Measurements from ENCODE around the gene ICAM1. TPM values are rescaled to one million over a fixed set of nuclear protein-coding genes. Genes with fewer than 3 reads are reported as not detected.

ICAM1 gene
- total and polyA plus RNA-seq, 2 of the 13 experiments (the other 11 are each of a cell fraction or from before 2014, with no cell fraction given): 37.9 to 98.4 TPM

GRCh38 chr19:10270616-10271394, at the start of gene ICAM1 (continued):
- peak; percentile 34; the same call in 1 of the 2 replicates for TF ChIP-seq HOMEZ (CRISPR knock-in tag; IDR thresholded peaks at IDR 0.05; ENCODE audit: low read depth)
- TF ChIP-seq AHDC1 (CRISPR knock-in tag; IDR thresholded peaks at IDR 0.05; ENCODE audit: borderline replicate concordance): peak; percentile 80
- TF ChIP-seq THRA (CRISPR knock-in tag; IDR thresholded peaks at IDR 0.05; ENCODE audit: borderline replicate concordance): peak; percentile 65; the same call in 1 of the 2 replicates
- TF ChIP-seq ZNF724P (CRISPR knock-in tag; IDR thresholded peaks at IDR 0.05; ENCODE audit: borderline replicate concordance): no peak
- 0 out of 2 replicates have a peak, but pooled peaks have one; percentile 26 for TF ChIP-seq PCBP1 (IDR thresholded peaks at IDR 0.05; ENCODE audit: borderline replicate concordance, low read depth, low read length)
- TF ChIP-seq RBAK (CRISPR knock-in tag; IDR thresholded peaks at IDR 0.05): no peak
- TF ChIP-seq RXRB (CRISPR knock-in tag; IDR thresholded peaks at IDR 0.05; ENCODE audit: borderline replicate concordance): peak; percentile 87
- TF ChIP-seq TAF1 (CRISPR knock-in tag; IDR thresholded peaks at IDR 0.05): peak; percentile 90
- no peak for TF ChIP-seq ZNF569 (CRISPR knock-in tag; IDR thresholded peaks at IDR 0.05; ENCODE audit: borderline replicate concordance)
- TF ChIP-seq ZNF557 (CRISPR knock-in tag; IDR thresholded peaks at IDR 0.05): no peak
- peak; percentile 74; the same call in 1 of the 2 replicates for TF ChIP-seq ZNF124 (CRISPR knock-in tag; IDR thresholded peaks at IDR 0.05)
- no peak for TF ChIP-seq ZNF3 (CRISPR knock-in tag; IDR thresholded peaks at IDR 0.05)
- no peak for TF ChIP-seq NFRKB (IDR thresholded peaks at IDR 0.05)
- no peak for TF ChIP-seq ZFP62 (CRISPR knock-in tag; IDR thresholded peaks at IDR 0.05)
- TF ChIP-seq ZNF362 (CRISPR knock-in tag; IDR thresholded peaks at IDR 0.05; ENCODE audit: borderline replicate concordance): 0 out of 2 replicates have a peak, but pooled peaks have one; percentile 16
- no peak for TF ChIP-seq ZNF234 (CRISPR knock-in tag; conservative IDR thresholded peaks at IDR 0.05)
- peak; percentile 99 for TF ChIP-seq ETV5 (CRISPR knock-in tag; IDR thresholded peaks at IDR 0.05; ENCODE audit: borderline replicate concordance)
- TF ChIP-seq ZNF24 (IDR thresholded peaks at IDR 0.05): peak; percentile 90
- peak; percentile 84 for TF ChIP-seq HDAC2 (CRISPR knock-in tag; IDR thresholded peaks at IDR 0.05)
- TF ChIP-seq HOXA9 (CRISPR knock-in tag; IDR thresholded peaks at IDR 0.05; ENCODE audit: borderline replicate concordance): no peak

All from HepG2 (cell line).